Cardiac fibroblast (primary cell): ENCODE results near the gene GCM1.
"Not testable (repeated sequence)": the region's sequence is repeated elsewhere in the genome, so short reads cannot be mapped to it uniquely, and the experiment has no call there.

Experiments used
- DNase-seq, 2 donors: peaks; one replicate each; pipeline versions ENCODE4 v3.0.0 to v3.0.0-alpha.2; 2010; ENCODE audit warnings: low read depth in 2 of 2
- H3K4me3 ChIP-seq, 2 donors: replicated peaks in 1 of 2; 1 replicate in 1 of 2; 2 replicates in 1 of 2; pipeline ENCODE4 v1.5.1; 2011; ENCODE audit warnings: low read depth in 2 of 2, low read length in 2 of 2, mild to moderate bottlenecking in 2 of 2, moderate library complexity in 1 of 2
- TF ChIP-seq, protein P1 (sequence below): IDR thresholded peaks from one replicate; pipeline ENCODE4 v1.5.1; 2011; ENCODE audit warnings: low read depth, mild to moderate bottlenecking, low read length, inconsistent platforms

Gene GCM1

DNA sequence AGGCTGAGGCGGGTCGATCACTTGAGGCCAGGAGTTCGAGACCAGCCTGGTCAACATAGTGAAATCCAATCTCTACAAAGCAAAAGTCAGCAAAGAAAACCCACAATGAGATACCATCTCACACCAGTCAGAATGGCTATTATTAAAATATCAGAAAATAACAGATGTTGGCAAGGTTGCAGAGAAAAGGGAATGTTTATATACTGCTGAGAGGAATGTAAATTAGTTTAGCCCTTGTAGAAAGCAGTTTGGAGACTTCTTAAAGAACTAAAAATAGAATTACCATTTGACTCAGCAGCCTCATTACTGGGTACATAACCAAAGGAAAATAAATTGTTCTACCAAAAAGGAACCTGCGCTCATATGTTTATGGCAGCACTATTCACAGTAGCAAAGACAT lies 16.7 kb upstream of the GCM1 start:
- DNase-seq: no peak
- TF ChIP-seq, protein P1, sequence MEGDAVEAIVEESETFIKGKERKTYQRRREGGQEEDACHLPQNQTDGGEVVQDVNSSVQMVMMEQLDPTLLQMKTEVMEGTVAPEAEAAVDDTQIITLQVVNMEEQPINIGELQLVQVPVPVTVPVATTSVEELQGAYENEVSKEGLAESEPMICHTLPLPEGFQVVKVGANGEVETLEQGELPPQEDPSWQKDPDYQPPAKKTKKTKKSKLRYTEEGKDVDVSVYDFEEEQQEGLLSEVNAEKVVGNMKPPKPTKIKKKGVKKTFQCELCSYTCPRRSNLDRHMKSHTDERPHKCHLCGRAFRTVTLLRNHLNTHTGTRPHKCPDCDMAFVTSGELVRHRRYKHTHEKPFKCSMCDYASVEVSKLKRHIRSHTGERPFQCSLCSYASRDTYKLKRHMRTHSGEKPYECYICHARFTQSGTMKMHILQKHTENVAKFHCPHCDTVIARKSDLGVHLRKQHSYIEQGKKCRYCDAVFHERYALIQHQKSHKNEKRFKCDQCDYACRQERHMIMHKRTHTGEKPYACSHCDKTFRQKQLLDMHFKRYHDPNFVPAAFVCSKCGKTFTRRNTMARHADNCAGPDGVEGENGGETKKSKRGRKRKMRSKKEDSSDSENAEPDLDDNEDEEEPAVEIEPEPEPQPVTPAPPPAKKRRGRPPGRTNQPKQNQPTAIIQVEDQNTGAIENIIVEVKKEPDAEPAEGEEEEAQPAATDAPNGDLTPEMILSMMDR: no peak
- H3K4me3 ChIP-seq: no peak overlapping the region

DNA sequence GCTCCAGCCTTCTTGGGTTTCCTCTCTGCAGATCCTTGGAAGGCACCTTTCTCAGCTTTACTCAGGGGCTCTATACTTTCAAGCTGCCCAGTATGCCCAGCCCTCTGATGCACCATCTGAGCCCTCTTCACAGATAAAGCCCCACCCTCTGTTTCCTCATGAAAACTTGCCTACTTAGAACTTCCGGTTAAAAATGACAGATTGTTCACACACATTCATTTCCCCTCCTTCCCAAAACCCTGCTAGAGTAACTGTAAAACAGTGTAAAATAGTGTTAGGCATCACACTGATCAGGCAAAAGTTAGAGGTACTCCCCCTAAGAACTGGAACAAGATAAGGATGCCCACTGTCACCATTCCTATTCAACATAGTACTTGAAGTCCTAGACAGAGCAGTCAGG lies 14.0 kb upstream of the GCM1 start:
- TF ChIP-seq, protein P1: no peak
- no peak for DNase-seq
- no peak overlapping the region for H3K4me3 ChIP-seq

- TF ChIP-seq, protein P1: no peak
- DNase-seq: peak in 1 of 2 donors; percentile 9
Observed at GRCh38 chr6:53161481-53162009, 12.9 kb upstream of the GCM1 start.

GRCh38 chr6:53159558-53159957 lies 10.9 kb upstream of the GCM1 start:
- DNase-seq: peak in 1 of 2 donors; percentile 9
- TF ChIP-seq, protein P1: no peak
- H3K4me3 ChIP-seq: no peak overlapping the region

More at GRCh38 chr6:53161481-53162009, 12.9 kb upstream of the GCM1 start:
- H3K4me3 ChIP-seq: no peak overlapping the region

DNA sequence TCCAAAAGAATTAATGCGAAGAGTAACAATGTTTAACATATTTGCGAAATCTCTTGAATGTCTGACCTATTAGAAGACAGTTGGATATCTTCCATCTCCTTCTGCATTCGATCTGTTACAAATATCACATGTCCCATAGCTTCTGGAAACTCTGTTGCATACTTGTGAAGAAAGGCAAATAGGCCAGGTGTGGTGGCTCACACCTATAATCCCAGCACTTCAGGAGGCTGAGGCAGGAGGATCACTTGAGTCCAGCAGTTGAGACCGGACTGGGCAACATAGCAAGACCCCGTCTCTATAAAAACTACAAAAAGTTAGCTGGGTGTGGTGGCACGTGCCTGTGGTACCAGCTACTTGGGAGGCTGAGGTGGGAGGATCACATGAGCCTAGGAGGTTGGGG lies 9.4 kb upstream of the GCM1 start:
- H3K4me3 ChIP-seq, DNase-seq: not testable (repeated sequence)

- H3K4me3 ChIP-seq, DNase-seq: not testable (repeated sequence)
Observed at GRCh38 chr6:53155279-53155678, 6.6 kb upstream of the GCM1 start.

- H3K4me3 ChIP-seq: no peak overlapping the region
- TF ChIP-seq, protein P1: no peak
- DNase-seq: peak in 1 of 2 donors; percentile 33
Observed at GRCh38 chr6:53154794-53155193, 6.2 kb upstream of the GCM1 start.

GRCh38 chr6:53154071-53154470 lies 5.4 kb upstream of the GCM1 start:
- DNase-seq: no peak
- TF ChIP-seq, protein P1: no peak
- no peak overlapping the region for H3K4me3 ChIP-seq
